Mucosa of descending colon (tissue), 3 donors: Measurements from ENCODE around the gene FARS2. TPM values are rescaled to one million over a fixed set of nuclear protein-coding genes. Genes with fewer than 3 reads are reported as not detected.
A peak's percentile ranks its signal among the peaks of the same experiment; 100 is the strongest.

Source experiments
- ATAC-seq: fragments of 200-7000 bp; cut with Tn5 transposase; one replicate; pipeline ENCODE4 v1.9.1; 2020; ENCODE audit warnings: mild to moderate bottlenecking, moderate library complexity
- DNase-seq, 3 donors: peaks; one replicate each; pipeline ENCODE4 v3.0.0-alpha.2; 2020
- H3K36me3 ChIP-seq: fragments of 200-600 bp; one replicate; pipeline ENCODE4 v1.8.0; 2021; ENCODE audit warnings: low read depth, mild to moderate bottlenecking
- H3K4me1 ChIP-seq: fragments of 200-600 bp; one replicate; pipeline ENCODE4 v1.8.0; 2021; ENCODE audit warnings: low read depth, mild to moderate bottlenecking
- H3K4me3 ChIP-seq: fragments of 200-600 bp; one replicate; pipeline ENCODE4 v1.8.0; 2021; ENCODE audit warnings: mild to moderate bottlenecking
- H3K9me3 ChIP-seq: fragments of 200-600 bp; one replicate; pipeline ENCODE4 v1.8.0; 2021; ENCODE audit warnings: mild to moderate bottlenecking
- CTCF ChIP-seq: fragments of 200-600 bp; IDR thresholded peaks from one replicate; pipeline ENCODE4 v1.8.0; 2022; ENCODE audit warnings: antibody characterized with exemption, mild to moderate bottlenecking
- intact Hi-C, 2 donors: fragments of 100-400 bp; cut with DNase I in 1 of 2; cut with micrococcal nuclease in 1 of 2; formaldehyde crosslinking; loops; one replicate each; pipeline versions ENCODE4 v1.11.0 to v1.11.1; 2022; cut with DNase I, micrococcal nuclease
- total RNA-seq, 3 donors: library from RNA; stranded (reverse); fragmentation: NEBNext Ultra II Directional in 2 of 3; extraction: Animal tissue kit (Norgen Biotek cat#: 25700) in 2 of 3; gene quantifications; one replicate each; pipeline versions ENCODE4 v1.2.1 to v1.2.4, GENCODE V29; 2021 to 2023
- donor health status: DM: no; HTN: no; CAD: no; lungs with moderate emphysema.
- donor health status: DM: no; HTN: no; CAD: no.
- donor health status: DM: no; HTN: yes; CAD: no.

FARS2 gene
- total RNA-seq, 3 donors from 2014 or later = 15.2 to 21.6 (median 17.2) TPM

GRCh38 chr6:5378331-5378730, 117.0 kb downstream of the FARS2 start:
- no peak for DNase-seq
- Histone ChIP-seq H3K9me3 (no peaks in the 10 kb centered on the region), H3K4me3 (no peak overlapping the region), H3K4me1 (no peaks in the 10 kb centered on the region), H3K36me3 (no peaks in the 10 kb centered on the region)
- intact Hi-C loops = no loop called here
- no peak for TF ChIP-seq CTCF
- no peak for ATAC-seq

- ATAC-seq = peak; percentile 61
- Histone ChIP-seq H3K36me3 (no peaks in the 10 kb centered on the region), H3K9me3 (no peaks in the 10 kb centered on the region), H3K4me1 (no peaks in the 10 kb centered on the region), H3K4me3 (no peak overlapping the region)
- DNase-seq = peak in 1 of 3 donors; percentile 60
- TF ChIP-seq CTCF = peak; percentile 24
- intact Hi-C loops = no loop called here
These were observed 118.4 kb downstream of the FARS2 start for GRCh38 chr6:5379647-5380242.

- no peak for ATAC-seq
- intact Hi-C loops = no loop called here
- Histone ChIP-seq H3K36me3 (no peaks in the 10 kb centered on the region), H3K4me3 (no peak overlapping the region), H3K9me3 (no peaks in the 10 kb centered on the region), H3K4me1 (no peaks in the 10 kb centered on the region)
- no peak for DNase-seq
- no peak for TF ChIP-seq CTCF
These were observed 122.5 kb downstream of the FARS2 start for GRCh38 chr6:5383856-5384255.

GRCh38 chr6:5384276-5384675, 123.0 kb downstream of the FARS2 start:
- TF ChIP-seq CTCF = no peak
- no peak for ATAC-seq
- Histone ChIP-seq H3K4me3 (no peak overlapping the region), H3K9me3 (no peaks in the 10 kb centered on the region), H3K4me1 (no peaks in the 10 kb centered on the region), H3K36me3 (no peaks in the 10 kb centered on the region)
- no peak for DNase-seq
- intact Hi-C loops = no loop called here

GRCh38 chr6:5388326-5388725, 127.0 kb downstream of the FARS2 start:
- Histone ChIP-seq H3K4me3 (no peak overlapping the region), H3K9me3 (no peaks in the 10 kb centered on the region), H3K4me1 (no peaks in the 10 kb centered on the region), H3K36me3 (no peaks in the 10 kb centered on the region)
- TF ChIP-seq CTCF = no peak
- intact Hi-C loops = no loop called here
- no peak for DNase-seq
- ATAC-seq = no peak
